GM06990 (cell line): ENCODE data around the gene PPIE.

Experiments used
- DNase-seq: peaks from one replicate; pipeline ENCODE4 v3.0.0-alpha.2; 2011; ENCODE audit not compliant: insufficient read length; ENCODE audit errors: extremely low read depth
- H3K27me3 ChIP-seq: replicated peaks from 2 replicates; pipeline ENCODE4 v1.6.0; 2011; ENCODE audit warnings: low read length; ENCODE audit not compliant: control insufficient read depth, insufficient read depth
- H3K36me3 ChIP-seq: 2 replicates; pipeline ENCODE4 v1.5.1; 2011; ENCODE audit warnings: low read length; ENCODE audit not compliant: control insufficient read depth, insufficient read depth
- H3K4me3 ChIP-seq: replicated peaks from 2 replicates; pipeline ENCODE4 v1.5.1; 2011; ENCODE audit warnings: low read depth, mild to moderate bottlenecking, control low read depth, low read length
- CTCF ChIP-seq: IDR thresholded peaks from 2 replicates; pipeline ENCODE4 v1.5.1; 2011; ENCODE audit warnings: low read length, control low read depth, mild to moderate bottlenecking, inconsistent platforms; ENCODE audit not compliant: insufficient read depth, poor library complexity, severe bottlenecking

PPIE gene

DNA sequence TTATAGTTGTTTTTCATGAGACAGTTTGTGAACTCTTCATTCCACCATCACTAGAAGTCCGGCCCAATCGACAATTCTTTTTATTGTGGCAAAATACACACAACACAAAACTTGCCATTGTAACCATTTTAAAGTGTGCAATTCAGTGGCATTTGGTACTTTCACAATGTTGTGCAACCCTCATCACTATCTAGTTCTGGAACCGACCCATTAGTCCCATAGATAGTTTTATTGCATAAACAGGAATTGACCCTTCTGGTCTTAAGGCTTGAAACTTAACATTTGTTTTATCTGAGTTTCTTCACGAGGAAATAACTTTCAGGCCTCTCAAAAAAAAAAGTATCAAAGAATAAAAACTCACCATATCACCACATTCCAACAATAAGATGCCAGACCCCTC, 8.8 kb upstream of the PPIE start:
- Histone ChIP-seq H3K27me3 (no peaks in the 10 kb centered on the region), H3K36me3 (no peaks in the 10 kb centered on the region), H3K4me3 (no peak overlapping the region)
- no peak for TF ChIP-seq CTCF
- DNase-seq, result no peak

DNA sequence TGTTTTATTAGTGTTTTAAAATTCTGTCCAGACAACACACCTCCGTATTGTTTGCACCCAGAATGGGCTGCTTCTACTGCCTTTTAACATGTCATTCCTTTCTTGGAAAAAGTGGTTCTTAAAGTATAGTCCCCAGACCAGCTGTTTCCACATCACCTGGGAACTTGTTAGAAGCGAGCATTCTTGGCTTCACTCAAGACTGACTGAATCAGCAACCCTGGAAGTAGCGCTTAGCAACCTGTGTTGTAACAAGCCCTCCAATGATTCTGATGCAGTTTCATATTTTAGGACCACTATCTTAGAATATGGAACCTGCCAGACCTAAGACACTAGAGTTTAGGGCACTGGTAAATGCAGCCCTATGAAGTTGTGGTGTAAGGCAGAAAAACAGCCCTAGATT, 6.0 kb upstream of the PPIE start:
- H3K4me3 ChIP-seq, result no peak overlapping the region
- H3K27me3 ChIP-seq, result no peaks in the 10 kb centered on the region
- H3K36me3 ChIP-seq, result no peaks in the 10 kb centered on the region
- DNase-seq, result no peak
- no peak for TF ChIP-seq CTCF

GRCh38 chr1:39733161-39733560, 5.5 kb upstream of the PPIE start:
- no peak overlapping the region for H3K4me3 ChIP-seq
- no peak for DNase-seq
- H3K27me3 ChIP-seq, result no peaks in the 10 kb centered on the region
- H3K36me3 ChIP-seq, result no peaks in the 10 kb centered on the region
- no peak for TF ChIP-seq CTCF

DNA sequence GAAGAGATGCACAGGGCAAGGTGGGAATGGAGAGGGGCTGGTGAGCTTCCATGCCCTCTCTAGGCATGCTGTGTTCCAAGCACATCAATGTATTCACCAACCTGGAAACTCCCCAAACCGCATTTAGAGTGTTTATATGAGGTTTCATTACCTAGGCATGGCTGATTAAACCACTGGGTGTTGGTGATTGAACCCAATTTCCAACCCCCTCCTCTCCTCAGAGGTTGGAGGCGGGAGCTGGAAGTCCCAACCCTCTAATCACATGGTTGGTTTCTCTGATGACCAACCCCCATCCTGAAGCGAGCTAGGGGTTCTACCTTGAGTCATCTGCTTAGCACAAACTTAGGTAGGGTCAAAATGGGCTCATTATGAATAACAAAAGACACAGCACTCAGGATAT, 3.0 kb upstream of the PPIE start:
- no peak for TF ChIP-seq CTCF

DNA sequence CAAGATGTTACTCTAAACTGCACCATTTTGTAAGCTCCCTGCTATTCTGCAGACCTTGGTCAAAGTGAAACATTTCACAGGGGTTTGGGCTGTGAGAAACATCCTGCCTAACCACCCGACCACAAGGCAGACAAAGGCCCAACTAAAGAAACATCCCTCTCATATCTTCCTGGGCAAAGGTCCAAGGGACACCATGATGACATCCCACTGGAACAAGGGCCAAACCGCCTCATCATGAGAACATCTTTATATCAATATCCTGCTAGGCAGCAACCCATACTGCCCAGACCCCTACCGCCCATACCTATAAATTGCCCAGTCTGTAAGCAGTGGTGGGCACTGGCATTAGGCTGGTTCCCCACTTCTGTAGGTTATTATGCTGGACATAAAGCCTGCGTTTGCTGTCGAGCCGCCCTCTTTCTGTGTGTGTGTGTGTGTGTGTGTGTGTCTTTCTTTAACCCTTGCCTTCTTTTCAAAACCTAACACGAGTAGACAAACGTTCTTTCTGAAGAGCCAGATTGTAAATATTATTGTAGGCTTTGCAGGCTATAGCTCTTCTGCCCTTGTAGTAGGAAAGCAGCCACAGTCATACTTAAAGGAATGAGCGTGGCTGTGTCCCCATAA, 1.0 kb upstream of the PPIE start:
- DNase-seq, result no peak
- H3K4me3 ChIP-seq, result no peak overlapping the region
- H3K27me3 ChIP-seq, result no peaks in the 10 kb centered on the region
- no peak for TF ChIP-seq CTCF
- H3K36me3 ChIP-seq, result peaks cover 4% of the 10 kb centered on the region; the same call in 1 of the 2 replicates

More for the DNA sequence above, 3.0 kb upstream of the PPIE start:
- H3K4me3 ChIP-seq, result no peak overlapping the region
- DNase-seq, result no peak
- H3K36me3 ChIP-seq, result no peaks in the 10 kb centered on the region
- no peaks in the 10 kb centered on the region for H3K27me3 ChIP-seq
